Fibroblast of lung (primary cell): ENCODE results near the gene GFOD2. TPM values are rescaled to one million over a fixed set of nuclear protein-coding genes. Genes with fewer than 3 reads are reported as not detected.

Experiments
- DNase-seq, 2 donors: peaks; one replicate each; pipeline versions ENCODE4 v3.0.0 to v3.0.0-alpha.2; 2010; ENCODE audit warnings: low read depth in 2 of 2
- H2AFZ ChIP-seq: 2 replicates; pipeline ENCODE4 v1.5.1; 2012; ENCODE audit warnings: low read length, control low read depth, inconsistent platforms
- H3K27ac ChIP-seq: 2 replicates; pipeline ENCODE4 v1.5.1; 2011; ENCODE audit warnings: low read length, control low read depth; ENCODE audit not compliant: insufficient read depth
- H3K27me3 ChIP-seq: 2 replicates; pipeline ENCODE4 v1.5.1; 2011; ENCODE audit warnings: mild to moderate bottlenecking, low read length; ENCODE audit not compliant: control insufficient read depth, insufficient read depth
- H3K36me3 ChIP-seq: 2 replicates; pipeline ENCODE4 v1.5.1; 2011; ENCODE audit warnings: low read length; ENCODE audit not compliant: control insufficient read depth, insufficient read depth
- H3K4me1 ChIP-seq: 2 replicates; pipeline ENCODE4 v1.5.1; 2011; ENCODE audit warnings: low read length; ENCODE audit not compliant: control insufficient read depth, insufficient read depth; ENCODE audit errors: extremely low read depth
- H3K4me2 ChIP-seq: 2 replicates; pipeline ENCODE4 v1.5.1; 2011; ENCODE audit warnings: low read length, control low read depth; ENCODE audit not compliant: insufficient read depth; ENCODE audit errors: extremely low read depth
- H3K4me3 ChIP-seq, 4 experiments: fragments of 200-600 bp in 1 of 4; sonication (generic) in 1 of 4; replicated peaks in 1 of 4; 2 replicates each; pipeline ENCODE4 v1.5.1; 2011 to 2016; ENCODE audit warnings: low read length in 4 of 4, low read depth in 3 of 4, mild to moderate bottlenecking in 3 of 4, control low read depth in 2 of 4, inconsistent platforms in 1 of 4, mixed read lengths in 1 of 4; ENCODE audit not compliant: insufficient read depth in 1 of 4; ENCODE audit errors: control extremely low read depth in 1 of 4
- H3K79me2 ChIP-seq: 2 replicates; pipeline ENCODE4 v1.5.1; 2012; ENCODE audit warnings: mild to moderate bottlenecking, low read length, inconsistent platforms; ENCODE audit not compliant: control insufficient read depth, insufficient read depth
- H3K9ac ChIP-seq: 2 replicates; pipeline ENCODE4 v1.5.1; 2011; ENCODE audit warnings: mild to moderate bottlenecking, low read length, control low read depth; ENCODE audit not compliant: insufficient read depth
- H3K9me3 ChIP-seq: 2 replicates; pipeline ENCODE4 v1.5.1; 2012; ENCODE audit warnings: low read depth, low read length; ENCODE audit not compliant: control insufficient read depth, insufficient read depth
- H4K20me1 ChIP-seq: 2 replicates; pipeline ENCODE4 v1.5.1; 2011; ENCODE audit warnings: low read length; ENCODE audit not compliant: control insufficient read depth, insufficient read depth; ENCODE audit errors: extremely low read depth
- CTCF ChIP-seq, 2 donors: IDR thresholded peaks in 1 of 2; conservative IDR thresholded peaks in 1 of 2; 1 replicate in 1 of 2; 2 replicates in 1 of 2; pipeline ENCODE4 v1.5.1; 2011 to 2012; ENCODE audit warnings: low read length in 2 of 2, control low read depth in 1 of 2, inconsistent platforms in 1 of 2, low read depth in 1 of 2, mild to moderate bottlenecking in 1 of 2
- EZH2 ChIP-seq: IDR thresholded peaks from 2 replicates; pipeline ENCODE4 v1.5.1; 2012; ENCODE audit warnings: low read length, control low read depth, mild to moderate bottlenecking; ENCODE audit errors: missing control alignments
- polyA plus RNA-seq, 2 donors: library from polyadenylated mRNA; depleted of rRNA in 1 of 2; stranded (reverse) in 1 of 2; unstranded in 1 of 2; fragments of >200 nt; gene quantifications; 2 replicates each; pipeline ENCODE4 v1.2.1, GENCODE V29; 2011 to 2012; ENCODE audit warnings: missing spikeins in 1 of 2
- total RNA-seq: library from RNA; depleted of rRNA; stranded (reverse); fragments of >200 nt; gene quantifications from 2 replicates; pipeline ENCODE4 v1.2.1, GENCODE V29; 2014

Gene GFOD2
- total and polyA plus RNA-seq, 2 donors (not counting 1 experiment from before 2014, with no cell fraction given): 9.2 to 15.2 TPM

DNA sequence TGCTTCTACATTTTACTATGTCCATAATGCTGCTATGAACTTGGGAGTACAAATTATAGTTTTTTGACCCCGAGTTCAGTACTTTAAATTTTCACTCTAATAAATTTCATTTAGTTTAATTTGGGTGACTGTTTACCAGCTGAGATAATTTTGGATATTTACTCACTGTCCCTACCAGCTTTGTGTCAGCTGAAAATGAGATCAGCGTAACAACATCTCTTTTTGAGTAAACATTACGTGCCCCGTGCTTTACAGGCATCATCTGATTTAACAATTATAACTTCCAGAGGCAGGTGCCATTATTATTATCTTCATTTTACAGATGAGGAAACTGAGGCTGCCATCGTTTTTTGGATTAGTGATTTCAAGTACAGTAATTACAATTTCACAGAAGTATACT lies 15.0 kb downstream of the GFOD2 start:
- no peaks in the 10 kb centered on the region for H3K79me2 ChIP-seq
- no peak overlapping the region for H3K4me3 ChIP-seq

DNA sequence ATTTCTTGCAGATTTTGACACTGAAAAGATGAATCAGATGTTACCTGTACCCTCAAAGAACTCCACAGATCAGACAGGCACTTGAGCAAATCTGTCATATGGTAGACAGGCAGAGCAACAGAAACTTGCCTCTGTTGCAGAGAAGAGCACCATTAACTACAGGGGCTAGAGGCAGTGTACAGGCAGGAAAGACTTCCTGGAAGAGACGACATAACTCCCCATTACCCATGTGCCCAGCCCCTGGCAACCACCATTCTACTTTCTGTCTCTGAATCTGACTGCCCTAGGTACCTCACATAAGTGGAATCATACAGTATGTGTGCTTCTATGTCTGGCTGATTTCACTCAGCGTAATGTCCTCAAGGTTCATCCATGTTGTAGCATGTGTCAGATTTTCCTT lies 15.5 kb downstream of the GFOD2 start:
- Histone ChIP-seq H4K20me1 (no peaks in the 10 kb centered on the region), H3K9me3 (no peaks in the 10 kb centered on the region)

More for the DNA sequence above, 15.0 kb downstream of the GFOD2 start:
- H3K9me3 ChIP-seq: no peaks in the 10 kb centered on the region
- H4K20me1 ChIP-seq: no peaks in the 10 kb centered on the region
- TF ChIP-seq EZH2 (no peak), CTCF (conservative IDR thresholded peaks at IDR 0.05 in 1 of 2, IDR thresholded peaks at IDR 0.05 in 1 of 2; ENCODE audit: low read depth in 1 of 2, low read length in 2 of 2) (no peak)
- no peaks in the 10 kb centered on the region for H3K4me1 ChIP-seq
- H3K27me3 ChIP-seq: no peaks in the 10 kb centered on the region
- no peak overlapping the region for H3K27ac ChIP-seq
- no peak overlapping the region for H3K4me2 ChIP-seq
- H3K36me3 ChIP-seq: no peaks in the 10 kb centered on the region
- H3K9ac ChIP-seq: no peak overlapping the region
- DNase-seq: no peak
- H2AFZ ChIP-seq: no peak overlapping the region

DNA sequence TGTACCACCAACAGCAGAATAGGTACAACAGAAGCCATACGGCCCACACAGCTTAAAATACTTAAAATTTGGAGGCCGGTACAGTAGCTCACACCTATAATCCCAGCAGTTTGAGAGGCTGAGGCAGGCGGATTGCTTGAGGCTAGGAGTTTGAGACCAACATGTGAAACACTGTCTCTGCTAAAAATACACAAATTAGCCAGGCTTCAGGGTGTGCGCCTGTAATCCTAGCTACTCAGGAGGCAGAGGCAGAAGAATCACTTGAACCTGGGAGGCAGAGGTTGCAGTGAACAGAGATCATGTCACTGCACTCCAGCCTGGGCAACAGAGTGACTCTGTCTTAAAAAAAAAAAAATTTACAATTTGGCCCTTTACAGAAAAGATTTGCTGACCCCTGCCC lies 17.0 kb downstream of the GFOD2 start:
- Histone ChIP-seq H3K36me3 (no peaks in the 10 kb centered on the region), H3K4me3 (no peak overlapping the region), H2AFZ (no peak overlapping the region), H3K27ac (no peak overlapping the region), H3K9ac (no peak overlapping the region), H3K9me3 (no peaks in the 10 kb centered on the region), H3K4me2 (no peak overlapping the region), H3K27me3 (no peaks in the 10 kb centered on the region), H3K79me2 (no peaks in the 10 kb centered on the region), H3K4me1 (no peaks in the 10 kb centered on the region), H4K20me1 (no peaks in the 10 kb centered on the region)
- no peak for DNase-seq
- no peak for TF ChIP-seq EZH2
- TF ChIP-seq CTCF (conservative IDR thresholded peaks at IDR 0.05 in 1 of 2, IDR thresholded peaks at IDR 0.05 in 1 of 2; ENCODE audit: low read depth in 1 of 2, low read length in 2 of 2): no peak

More for the DNA sequence above, 15.5 kb downstream of the GFOD2 start:
- H3K4me2 ChIP-seq: no peak overlapping the region
- TF ChIP-seq CTCF (conservative IDR thresholded peaks at IDR 0.05 in 1 of 2, IDR thresholded peaks at IDR 0.05 in 1 of 2; ENCODE audit: low read depth in 1 of 2, low read length in 2 of 2): no peak
- H3K27me3 ChIP-seq: no peaks in the 10 kb centered on the region
- H3K36me3 ChIP-seq: no peaks in the 10 kb centered on the region
- no peaks in the 10 kb centered on the region for H3K4me1 ChIP-seq
- H3K9ac ChIP-seq: no peak overlapping the region
- no peak for DNase-seq
- H2AFZ ChIP-seq: no peak overlapping the region
- no peak overlapping the region for H3K27ac ChIP-seq
- no peak overlapping the region for H3K4me3 ChIP-seq
- H3K79me2 ChIP-seq: no peaks in the 10 kb centered on the region
